GM21619 (cell line): ENCODE measurements around the gene CCDC187.

Experiments used
- ATAC-seq: cut with Tn5 transposase; IDR thresholded peaks from one replicate; pipeline ENCODE4 v1.9.1; 2021; ENCODE audit not compliant: unreplicated experiment

Gene CCDC187

GRCh38 chr9:136257381-136258298, 46.3 kb downstream of the CCDC187 start:
- no peak for ATAC-seq

- ATAC-seq = no peak
These were observed 47.7 kb downstream of the CCDC187 start for GRCh38 chr9:136255896-136256890.

DNA sequence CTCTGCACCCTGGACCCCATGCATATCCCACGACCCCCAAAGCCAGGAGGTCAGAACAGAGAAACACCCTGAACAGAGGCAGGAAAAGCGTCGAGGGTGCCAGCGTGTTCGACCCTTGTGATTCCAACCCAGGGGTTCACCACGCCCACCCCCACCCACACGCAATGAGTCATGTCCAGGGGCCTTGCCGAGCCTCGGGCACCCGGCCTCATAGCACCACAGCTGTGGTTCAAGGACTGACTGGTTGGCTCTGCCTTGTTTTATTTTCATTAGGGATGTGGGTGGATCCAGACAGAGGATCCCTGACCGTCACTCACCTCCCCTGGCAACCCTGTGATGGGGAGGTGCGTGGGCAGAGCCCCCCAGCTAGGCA, 48.7 kb downstream of the CCDC187 start:
- no peak for ATAC-seq

GRCh38 chr9:136254381-136255165, 49.3 kb downstream of the CCDC187 start:
- ATAC-seq = no peak

GRCh38 chr9:136253246-136254130, 50.4 kb downstream of the CCDC187 start:
- ATAC-seq = no peak

DNA sequence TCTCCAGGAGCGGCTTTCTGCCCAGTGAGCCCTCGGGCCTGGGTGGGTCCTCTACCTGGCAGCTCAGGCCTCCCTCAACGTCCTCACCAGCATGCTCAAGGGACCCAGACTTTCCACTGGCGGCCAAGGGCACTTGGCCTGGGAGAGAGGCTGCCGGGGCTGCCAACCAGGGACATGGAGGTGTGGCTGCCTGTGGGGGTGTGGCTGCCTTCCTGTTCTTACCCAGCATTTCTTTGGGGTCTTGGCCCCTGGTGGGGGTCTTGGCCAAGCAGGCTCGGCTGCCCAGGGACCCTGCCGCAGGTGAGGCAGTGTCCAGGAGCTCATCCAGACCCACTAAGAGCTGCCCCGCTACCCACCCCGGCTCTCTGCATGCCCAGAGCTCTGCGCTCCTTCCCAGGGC, 51.0 kb downstream of the CCDC187 start:
- ATAC-seq = no peak

DNA sequence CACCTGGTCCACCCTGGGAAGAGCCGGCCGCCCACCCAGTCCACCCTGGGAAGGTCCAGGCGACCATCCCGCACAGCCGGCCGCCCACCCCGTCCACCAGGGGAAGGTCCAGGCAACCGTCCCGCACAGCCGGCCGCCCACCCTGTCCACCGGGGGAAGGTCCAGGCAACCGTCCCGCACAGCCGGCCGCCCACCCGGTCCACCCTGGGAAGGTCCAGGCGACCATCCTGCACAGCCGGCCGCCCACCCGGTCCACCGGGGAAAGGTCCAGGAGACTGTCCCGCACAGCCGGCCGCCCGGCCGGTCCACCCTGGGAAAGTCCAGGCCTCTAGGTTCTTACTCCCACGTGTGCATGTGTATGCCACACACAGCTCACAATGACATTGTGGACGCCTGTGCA, 51.6 kb downstream of the CCDC187 start:
- no peak for ATAC-seq

- ATAC-seq = no peak
These were observed 52.4 kb downstream of the CCDC187 start for GRCh38 chr9:136251264-136252115.

- no peak for ATAC-seq
These were observed 53.2 kb downstream of the CCDC187 start for GRCh38 chr9:136250676-136251075.

DNA sequence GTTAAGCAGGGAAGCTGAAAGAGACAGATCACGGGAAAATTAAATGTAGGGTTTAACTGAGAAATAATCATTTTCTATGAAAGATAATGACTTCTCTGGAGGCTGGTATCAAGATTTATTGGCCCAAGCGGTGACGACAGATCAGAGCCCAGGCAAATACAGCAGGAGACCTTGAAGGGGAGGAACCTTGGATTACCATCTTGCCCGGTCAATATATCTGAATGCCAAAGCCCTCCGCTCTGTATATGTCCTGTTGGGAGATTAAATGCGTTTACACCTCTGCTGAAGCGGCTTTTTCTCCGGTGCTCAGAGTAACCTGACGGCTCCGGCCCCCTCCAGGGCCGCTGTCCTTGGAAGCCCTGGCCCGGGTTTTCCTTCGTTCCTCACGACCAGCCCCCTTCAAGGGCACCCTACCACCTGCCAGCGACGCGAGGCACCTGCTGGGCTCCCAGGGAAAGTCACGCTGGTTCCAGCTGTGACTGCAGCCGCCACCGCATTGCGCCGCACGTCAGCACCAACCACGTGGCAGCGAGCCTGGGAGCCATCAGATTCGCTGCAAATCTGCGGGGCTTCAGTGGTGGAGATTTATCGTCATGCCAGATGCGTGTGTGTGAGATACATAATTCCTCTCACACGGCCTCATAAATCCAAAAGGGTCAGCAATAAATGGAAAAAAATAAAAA, 53.9 kb downstream of the CCDC187 start:
- ATAC-seq = no peak

DNA sequence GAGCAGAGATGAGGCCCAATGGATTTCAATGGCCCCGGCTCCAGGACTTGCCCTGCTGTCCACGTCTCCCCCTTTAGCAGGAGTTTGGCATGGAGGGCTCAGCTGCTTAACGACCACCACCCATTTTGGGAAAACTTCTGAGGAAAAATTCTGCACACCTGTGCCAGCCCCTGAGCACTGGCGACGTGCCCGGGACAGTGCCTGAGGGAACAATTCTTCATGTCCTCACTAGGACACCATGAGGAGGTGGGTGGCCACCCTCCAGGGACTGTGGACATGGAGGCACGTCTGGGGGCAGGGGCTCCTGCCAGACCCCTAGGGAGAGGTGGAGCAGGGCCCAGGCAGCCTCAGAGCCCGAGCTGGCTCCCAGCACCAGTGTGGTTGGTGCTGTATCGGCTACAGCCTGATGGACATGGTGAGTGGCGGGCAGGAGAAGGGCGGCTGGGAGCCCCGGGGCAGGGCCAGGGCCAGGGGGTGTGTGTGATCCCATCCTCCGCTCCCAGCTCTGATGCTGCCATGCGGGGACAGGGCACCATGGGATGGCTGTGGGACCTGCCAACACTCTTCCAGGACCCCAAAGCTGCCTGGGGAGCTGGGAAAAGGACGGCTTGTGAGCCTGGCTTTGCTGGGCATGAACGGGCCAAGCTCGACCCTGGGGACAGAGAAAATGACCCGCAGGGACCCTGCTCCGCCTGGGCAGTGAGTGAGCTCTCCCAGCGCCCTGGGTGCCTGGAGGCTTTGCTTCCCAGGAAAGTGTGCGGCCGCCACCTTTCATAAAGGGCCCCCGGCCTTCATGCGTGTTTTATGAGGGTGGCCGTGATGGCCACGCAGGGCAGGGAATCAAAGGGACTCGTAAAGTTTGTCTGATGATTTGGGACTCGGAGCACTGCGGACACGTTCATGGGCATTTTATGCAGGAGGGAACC, 54.7 kb downstream of the CCDC187 start:
- ATAC-seq = no peak

DNA sequence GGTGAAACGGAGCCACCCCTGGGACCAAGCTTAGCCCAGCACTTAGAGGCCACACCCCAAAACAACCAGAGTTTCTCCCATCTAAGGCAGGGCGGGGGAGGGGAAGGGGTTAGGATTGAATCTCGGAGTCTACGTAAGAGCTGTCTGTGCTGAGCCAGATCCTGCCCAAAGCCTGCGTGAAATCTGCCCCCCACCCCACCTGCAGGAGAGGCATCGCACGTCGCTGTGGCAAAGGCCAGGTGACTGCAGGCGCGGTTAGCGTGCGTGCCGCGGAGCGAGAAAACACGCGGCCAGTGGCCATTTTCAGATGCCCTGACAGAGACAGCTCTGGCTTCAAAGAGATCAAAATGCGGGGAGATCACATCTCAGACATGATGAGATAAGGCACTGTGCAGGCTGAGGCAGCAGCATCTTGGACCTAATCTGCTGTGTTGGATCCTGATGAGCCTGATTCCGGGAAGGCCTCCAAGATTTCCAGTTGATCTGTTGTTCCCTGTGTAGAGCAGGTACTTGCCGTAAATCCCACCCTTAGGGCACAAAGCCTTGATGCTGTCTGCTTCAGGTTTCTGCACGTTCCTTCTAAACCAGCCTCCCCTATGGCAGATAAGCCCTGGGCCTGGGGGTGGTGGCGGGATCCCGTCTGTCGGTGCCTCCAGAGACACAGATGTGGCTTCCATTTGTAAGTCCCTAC, 55.8 kb downstream of the CCDC187 start:
- ATAC-seq = no peak

- ATAC-seq = no peak
These were observed 56.4 kb downstream of the CCDC187 start for GRCh38 chr9:136247551-136247916.

DNA sequence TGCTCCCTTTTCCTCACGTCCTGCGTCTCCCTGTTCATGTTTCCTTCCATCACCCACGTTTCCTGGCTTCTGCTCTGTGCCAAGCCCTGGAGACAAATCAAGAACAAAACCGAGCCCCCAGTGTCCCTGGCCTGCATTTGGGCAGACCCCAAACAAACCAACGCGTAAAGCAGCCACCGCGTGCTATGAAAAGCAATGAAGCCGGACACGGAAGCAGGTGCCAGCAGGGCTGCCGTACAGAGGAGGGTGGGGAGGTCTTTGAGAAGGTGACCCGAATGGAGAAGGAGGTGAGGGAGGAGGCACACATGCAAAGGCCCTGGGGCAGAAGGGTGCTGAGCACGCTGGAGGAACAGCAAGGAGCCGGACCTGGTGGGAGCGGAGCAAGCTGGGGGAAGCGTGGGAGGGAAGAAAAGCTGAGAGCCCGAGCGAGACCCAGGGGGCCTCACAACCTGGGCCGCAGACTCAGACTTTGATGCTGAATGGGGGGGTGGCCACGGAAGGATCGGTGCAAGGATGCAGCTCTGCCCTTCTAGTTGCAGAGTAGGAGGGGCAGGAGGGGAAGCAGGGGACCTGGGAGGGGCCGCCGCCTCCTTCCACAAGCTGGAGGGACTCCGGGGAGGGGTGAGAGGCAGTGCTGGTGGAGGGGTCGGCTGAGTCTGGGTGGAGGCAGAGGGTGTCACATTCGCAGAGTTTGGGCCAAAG, 56.9 kb downstream of the CCDC187 start:
- no peak for ATAC-seq

GRCh38 chr9:136245219-136246150, 58.4 kb downstream of the CCDC187 start, which contains the start of gene QSOX2:
QSOX2 (minus strand) TSS chr9:136245812; CDS start chr9:136245803, 9 bp downstream.
- peak; percentile 31 for ATAC-seq
